GM23338 (cell line): ENCODE measurements around the gene ANAPC13. TPM values are rescaled to one million over a fixed set of nuclear protein-coding genes. Genes with fewer than 3 reads are reported as not detected.

Experiments
- ATAC-seq: fragments of 200-7000 bp; cut with Tn5 transposase; 3 replicates; pipeline ENCODE4 v1.9.1; 2020
- DNase-seq: peaks from one replicate; pipeline ENCODE4 v3.0.0-alpha.2; 2015; ENCODE audit warnings: low spot score
- H2AFZ ChIP-seq: fragments of 200-600 bp; sonication (generic); 2 replicates; pipeline ENCODE4 v1.8.0; 2016; ENCODE audit warnings: antibody characterized with exemption, mild to moderate bottlenecking, moderate library complexity
- H3F3A ChIP-seq: fragments of 200-600 bp; sonication (generic); replicated peaks from 2 replicates; pipeline ENCODE4 v1.8.0; 2017; ENCODE audit warnings: antibody characterized with exemption, mixed run types, low read depth
- H3K27ac ChIP-seq: fragments of 200-600 bp; sonication (generic); 2 replicates; pipeline ENCODE4 v1.6.1; 2016; ENCODE audit warnings: low read depth
- H3K27me3 ChIP-seq: fragments of 200-600 bp; sonication (generic); 2 replicates; pipeline ENCODE4 v1.8.0; 2016; ENCODE audit warnings: mild to moderate bottlenecking, mixed run types, moderate library complexity; ENCODE audit not compliant: insufficient read depth
- H3K36me3 ChIP-seq: fragments of 200-600 bp; sonication (generic); 2 replicates; pipeline ENCODE4 v1.8.0; 2016; ENCODE audit warnings: mild to moderate bottlenecking; ENCODE audit not compliant: insufficient read depth
- H3K4me1 ChIP-seq: fragments of 200-600 bp; sonication (generic); 2 replicates; pipeline ENCODE4 v1.8.0; 2016; ENCODE audit warnings: mild to moderate bottlenecking, moderate library complexity; ENCODE audit not compliant: insufficient read depth
- H3K4me2 ChIP-seq: fragments of 200-600 bp; sonication (generic); 2 replicates; pipeline ENCODE4 v1.7.1; 2017; ENCODE audit warnings: mixed run types
- H3K4me3 ChIP-seq: fragments of 200-600 bp; sonication (generic); 2 replicates; pipeline ENCODE4 v1.6.1; 2016; ENCODE audit warnings: mixed run types
- H3K79me2 ChIP-seq: fragments of 200-600 bp; sonication (generic); replicated peaks from 2 replicates; pipeline ENCODE4 v1.8.0; 2017; ENCODE audit warnings: mild to moderate bottlenecking; ENCODE audit not compliant: insufficient read depth
- H3K9me2 ChIP-seq: fragments of 200-600 bp; sonication (generic); 2 replicates; pipeline ENCODE4 v1.8.0; 2017; ENCODE audit not compliant: insufficient read depth
- H4K20me1 ChIP-seq: fragments of 200-600 bp; sonication (generic); replicated peaks from 2 replicates; pipeline ENCODE4 v1.8.0; 2017; ENCODE audit warnings: mild to moderate bottlenecking; ENCODE audit not compliant: insufficient read depth
- H3K27ac Mint-ChIP-seq: 2 replicates; pipeline ENCODE4 v1.8.0; 2020; ENCODE audit warnings: inconsistent platforms, mild to moderate bottlenecking, moderate library complexity, mixed read lengths
- H3K27me3 Mint-ChIP-seq: 3 replicates; pipeline ENCODE4 v1.8.0; 2022; ENCODE audit warnings: low read depth, mild to moderate bottlenecking, moderate library complexity, mixed read lengths, inconsistent platforms; ENCODE audit not compliant: insufficient read depth, poor library complexity
- H3K36me3 Mint-ChIP-seq: 3 replicates; pipeline ENCODE4 v1.8.0; 2021; ENCODE audit warnings: low read depth, mild to moderate bottlenecking, inconsistent platforms, moderate library complexity, mixed read lengths
- H3K4me1 Mint-ChIP-seq: 3 replicates; pipeline ENCODE4 v1.8.0; 2020; ENCODE audit warnings: mild to moderate bottlenecking, inconsistent platforms, mixed read lengths
- H3K4me3 Mint-ChIP-seq: 3 replicates; pipeline ENCODE4 v1.8.0; 2021; ENCODE audit warnings: moderate library complexity, mild to moderate bottlenecking, inconsistent platforms, mixed read lengths
- H3K9me3 Mint-ChIP-seq: 3 replicates; pipeline ENCODE4 v1.8.0; 2020; ENCODE audit warnings: moderate library complexity, mild to moderate bottlenecking, inconsistent platforms, mixed read lengths
- CREB1 ChIP-seq: fragments of 250-450 bp; sonication (Bioruptor Pico); IDR thresholded peaks from 2 replicates; pipeline ENCODE4 v1.5.0; 2020; ENCODE audit warnings: low read depth, mild to moderate bottlenecking, moderate library complexity
- EZH2phosphoT487 ChIP-seq: fragments of 200-600 bp; sonication (generic); IDR thresholded peaks from one replicate; pipeline ENCODE4 v1.8.1; 2018; ENCODE audit warnings: antibody characterized with exemption; ENCODE audit not compliant: unreplicated experiment
- JUNB ChIP-seq: IDR thresholded peaks from one replicate; pipeline ENCODE4 v1.6.1; 2016; ENCODE audit warnings: antibody characterized with exemption; ENCODE audit not compliant: unreplicated experiment
- NANOG ChIP-seq: IDR thresholded peaks from 2 replicates; pipeline ENCODE4 v1.6.1; 2016; ENCODE audit warnings: antibody characterized with exemption, borderline replicate concordance
- STAT1 ChIP-seq: IDR thresholded peaks from one replicate; pipeline ENCODE4 v1.6.1; 2016; ENCODE audit warnings: antibody characterized with exemption; ENCODE audit not compliant: unreplicated experiment
- ZNF114 ChIP-seq: fragments of 250-450 bp; sonication (Bioruptor Pico); IDR thresholded peaks from 2 replicates; pipeline ENCODE4 v1.5.0; 2020; ENCODE audit warnings: mild to moderate bottlenecking, moderate library complexity
- ZNF331 ChIP-seq: fragments of 250-450 bp; sonication (Bioruptor Pico); IDR thresholded peaks from 2 replicates; pipeline ENCODE4 v1.5.0; 2020; ENCODE audit warnings: low read depth, mild to moderate bottlenecking, moderate library complexity
- polyA plus RNA-seq: library from polyadenylated mRNA; unstranded; fragments of >200 nt; fragmentation: Nextera tagmentation; extraction: Ambion mirVana; gene quantifications from 2 replicates; pipeline ENCODE4 v1.2.1, GENCODE V29; 2016
- total RNA-seq: library from RNA; depleted of rRNA; stranded (reverse); fragments of >200 nt; shearing (Covaris generic); gene quantifications from 2 replicates; pipeline ENCODE4 v1.2.3, GENCODE V29; 2014
- TF ChIP-seq, protein P1 (sequence below), 2 experiments: fragments of 200-600 bp in 1 of 2; sonication (generic) in 1 of 2; conservative IDR thresholded peaks; 2 replicates each; pipeline versions ENCODE4 v1.5.1 to v1.6.1; 2016 to 2017; ENCODE audit warnings: antibody characterized with exemption in 2 of 2, low read depth in 2 of 2, mild to moderate bottlenecking in 2 of 2, moderate library complexity in 1 of 2
- TF ChIP-seq, protein P2 (sequence below): IDR thresholded peaks from one replicate; pipeline ENCODE4 v1.6.1; 2018; ENCODE audit warnings: antibody characterized with exemption; ENCODE audit not compliant: unreplicated experiment
- TF ChIP-seq, protein P3 (sequence below): IDR thresholded peaks from 2 replicates; pipeline ENCODE4 v1.6.1; 2016; ENCODE audit warnings: antibody characterized with exemption

ANAPC13 gene
- total and polyA plus RNA-seq, 2 experiments from 2014 or later = 44.4 to 76.8 TPM

DNA sequence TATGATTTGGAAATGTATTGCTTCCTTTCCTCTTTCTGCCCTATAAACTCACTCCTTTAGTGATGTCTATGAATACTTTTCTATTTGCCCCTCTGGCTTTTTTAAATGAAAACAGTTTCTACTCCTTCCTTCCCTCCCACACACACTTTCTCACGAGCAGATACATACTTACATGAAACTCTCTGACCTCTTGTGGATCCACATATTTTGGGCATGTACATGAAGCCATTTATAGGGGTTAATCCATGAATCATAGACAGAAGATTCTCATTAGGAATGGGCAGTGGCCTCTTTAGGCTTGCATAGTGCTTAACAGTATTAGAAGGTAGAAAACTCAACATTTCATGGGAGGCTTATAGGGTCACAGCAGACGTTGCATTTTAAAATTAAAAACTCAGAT, 24.8 kb downstream of the ANAPC13 start (continued):
- TF ChIP-seq, protein P1, sequence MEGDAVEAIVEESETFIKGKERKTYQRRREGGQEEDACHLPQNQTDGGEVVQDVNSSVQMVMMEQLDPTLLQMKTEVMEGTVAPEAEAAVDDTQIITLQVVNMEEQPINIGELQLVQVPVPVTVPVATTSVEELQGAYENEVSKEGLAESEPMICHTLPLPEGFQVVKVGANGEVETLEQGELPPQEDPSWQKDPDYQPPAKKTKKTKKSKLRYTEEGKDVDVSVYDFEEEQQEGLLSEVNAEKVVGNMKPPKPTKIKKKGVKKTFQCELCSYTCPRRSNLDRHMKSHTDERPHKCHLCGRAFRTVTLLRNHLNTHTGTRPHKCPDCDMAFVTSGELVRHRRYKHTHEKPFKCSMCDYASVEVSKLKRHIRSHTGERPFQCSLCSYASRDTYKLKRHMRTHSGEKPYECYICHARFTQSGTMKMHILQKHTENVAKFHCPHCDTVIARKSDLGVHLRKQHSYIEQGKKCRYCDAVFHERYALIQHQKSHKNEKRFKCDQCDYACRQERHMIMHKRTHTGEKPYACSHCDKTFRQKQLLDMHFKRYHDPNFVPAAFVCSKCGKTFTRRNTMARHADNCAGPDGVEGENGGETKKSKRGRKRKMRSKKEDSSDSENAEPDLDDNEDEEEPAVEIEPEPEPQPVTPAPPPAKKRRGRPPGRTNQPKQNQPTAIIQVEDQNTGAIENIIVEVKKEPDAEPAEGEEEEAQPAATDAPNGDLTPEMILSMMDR (conservative IDR thresholded peaks at IDR 0.05; ENCODE audit: low read depth in 2 of 2) = no peak
- TF ChIP-seq STAT1 (no peak), CREB1 (CRISPR knock-in tag) (no peak), NANOG (no peak)
- TF ChIP-seq, protein P2, sequence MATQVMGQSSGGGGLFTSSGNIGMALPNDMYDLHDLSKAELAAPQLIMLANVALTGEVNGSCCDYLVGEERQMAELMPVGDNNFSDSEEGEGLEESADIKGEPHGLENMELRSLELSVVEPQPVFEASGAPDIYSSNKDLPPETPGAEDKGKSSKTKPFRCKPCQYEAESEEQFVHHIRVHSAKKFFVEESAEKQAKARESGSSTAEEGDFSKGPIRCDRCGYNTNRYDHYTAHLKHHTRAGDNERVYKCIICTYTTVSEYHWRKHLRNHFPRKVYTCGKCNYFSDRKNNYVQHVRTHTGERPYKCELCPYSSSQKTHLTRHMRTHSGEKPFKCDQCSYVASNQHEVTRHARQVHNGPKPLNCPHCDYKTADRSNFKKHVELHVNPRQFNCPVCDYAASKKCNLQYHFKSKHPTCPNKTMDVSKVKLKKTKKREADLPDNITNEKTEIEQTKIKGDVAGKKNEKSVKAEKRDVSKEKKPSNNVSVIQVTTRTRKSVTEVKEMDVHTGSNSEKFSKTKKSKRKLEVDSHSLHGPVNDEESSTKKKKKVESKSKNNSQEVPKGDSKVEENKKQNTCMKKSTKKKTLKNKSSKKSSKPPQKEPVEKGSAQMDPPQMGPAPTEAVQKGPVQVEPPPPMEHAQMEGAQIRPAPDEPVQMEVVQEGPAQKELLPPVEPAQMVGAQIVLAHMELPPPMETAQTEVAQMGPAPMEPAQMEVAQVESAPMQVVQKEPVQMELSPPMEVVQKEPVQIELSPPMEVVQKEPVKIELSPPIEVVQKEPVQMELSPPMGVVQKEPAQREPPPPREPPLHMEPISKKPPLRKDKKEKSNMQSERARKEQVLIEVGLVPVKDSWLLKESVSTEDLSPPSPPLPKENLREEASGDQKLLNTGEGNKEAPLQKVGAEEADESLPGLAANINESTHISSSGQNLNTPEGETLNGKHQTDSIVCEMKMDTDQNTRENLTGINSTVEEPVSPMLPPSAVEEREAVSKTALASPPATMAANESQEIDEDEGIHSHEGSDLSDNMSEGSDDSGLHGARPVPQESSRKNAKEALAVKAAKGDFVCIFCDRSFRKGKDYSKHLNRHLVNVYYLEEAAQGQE = no peak

DNA sequence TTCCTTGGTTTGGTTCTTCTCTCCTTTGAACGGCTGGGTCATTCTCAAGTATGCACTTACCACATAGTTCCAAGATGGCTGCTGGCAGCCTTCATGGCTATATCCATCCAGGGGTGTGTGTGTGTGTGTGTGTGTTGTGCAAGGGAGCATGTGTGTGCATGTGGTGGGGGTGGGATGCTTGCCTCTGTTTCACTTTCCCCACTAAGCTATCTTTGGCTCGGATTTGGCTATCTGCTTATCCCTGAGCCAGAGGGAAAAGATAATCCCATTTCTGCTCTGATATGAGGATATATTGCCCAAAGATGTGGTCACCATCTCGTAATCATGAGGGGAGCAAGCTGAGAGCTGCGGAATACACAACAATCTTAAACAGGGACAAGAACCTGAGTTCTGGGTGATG, 26.2 kb downstream of the ANAPC13 start:
- no peak overlapping the region for H3K4me2 ChIP-seq
- no peak overlapping the region for H3K4me3 ChIP-seq
- Mint-ChIP-seq H3K4me3 (no peak overlapping the region), H3K4me1 (peaks cover 27% of the 10 kb centered on the region), H3K9me3 (no peaks in the 10 kb centered on the region), H3K36me3 (no peaks in the 10 kb centered on the region), H3K27me3 (peaks cover 13% of the 10 kb centered on the region), H3K27ac (no peak overlapping the region)
- DNase-seq (no peak), ATAC-seq (no peak)
- no peaks in the 10 kb centered on the region for H3K27me3 ChIP-seq
- no peaks in the 10 kb centered on the region for H3K9me2 ChIP-seq
- peaks cover 5% of the 10 kb centered on the region; the same call in 1 of the 2 replicates for H3F3A ChIP-seq
- H3K27ac ChIP-seq = no peak overlapping the region
- H4K20me1 ChIP-seq = no peaks in the 10 kb centered on the region
- H3K4me1 ChIP-seq = peaks cover 22% of the 10 kb centered on the region
- no peak overlapping the region for H2AFZ ChIP-seq
- no peaks in the 10 kb centered on the region for H3K36me3 ChIP-seq
- H3K79me2 ChIP-seq = no peaks in the 10 kb centered on the region
- no peak for TF ChIP-seq NANOG
- no peak for TF ChIP-seq EZH2phosphoT487
- TF ChIP-seq, protein P3, sequence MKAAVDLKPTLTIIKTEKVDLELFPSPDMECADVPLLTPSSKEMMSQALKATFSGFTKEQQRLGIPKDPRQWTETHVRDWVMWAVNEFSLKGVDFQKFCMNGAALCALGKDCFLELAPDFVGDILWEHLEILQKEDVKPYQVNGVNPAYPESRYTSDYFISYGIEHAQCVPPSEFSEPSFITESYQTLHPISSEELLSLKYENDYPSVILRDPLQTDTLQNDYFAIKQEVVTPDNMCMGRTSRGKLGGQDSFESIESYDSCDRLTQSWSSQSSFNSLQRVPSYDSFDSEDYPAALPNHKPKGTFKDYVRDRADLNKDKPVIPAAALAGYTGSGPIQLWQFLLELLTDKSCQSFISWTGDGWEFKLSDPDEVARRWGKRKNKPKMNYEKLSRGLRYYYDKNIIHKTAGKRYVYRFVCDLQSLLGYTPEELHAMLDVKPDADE = no peak
- TF ChIP-seq CREB1 (CRISPR knock-in tag) = no peak
- no peak for TF ChIP-seq ZNF331 (CRISPR knock-in tag)
- no peak for TF ChIP-seq ZNF114 (CRISPR knock-in tag)
- no peak for TF ChIP-seq JUNB
- TF ChIP-seq, protein P2 = no peak
